K562 (cell line): ENCODE results near the gene WEE1. TPM values are rescaled to one million over a fixed set of nuclear protein-coding genes. Genes with fewer than 3 reads are reported as not detected.

Source experiments
- AFF1 ChIP-seq, 2 experiments: fragments of 450-650 bp; IDR thresholded peaks; 2 replicates each; pipeline ENCODE4 v1.6.1; 2018; ENCODE audit warnings: mild to moderate bottlenecking in 2 of 2, low read depth in 1 of 2; ENCODE audit not compliant: partially characterized antibody in 2 of 2
- ATF1 ChIP-seq, 2 experiments: fragments of 450-650 bp in 1 of 2; IDR thresholded peaks; 2 replicates each; pipeline ENCODE4 v1.6.1; 2016; ENCODE audit warnings: missing compliant biosample characterization in 1 of 2, missing genetic modification characterization in 1 of 2
- BRCA1 ChIP-seq, 2 experiments: fragments of 450-650 bp in 1 of 2; sonication (generic) in 1 of 2; formaldehyde crosslinking in 1 of 2; IDR thresholded peaks; 2 replicates each; pipeline versions ENCODE4 v1.5.0 to v1.6.1; 2017 to 2020; ENCODE audit warnings: mild to moderate bottlenecking in 1 of 2, missing genetic modification reagents in 1 of 2
- CBX3 ChIP-seq, 2 experiments: IDR thresholded peaks; 1 replicate in 1 of 2; 2 replicates in 1 of 2; pipeline ENCODE4 v1.6.1; 2012; ENCODE audit warnings: inconsistent platforms in 2 of 2, low read length in 2 of 2, borderline replicate concordance in 1 of 2, control low read depth in 1 of 2
- DIDO1 ChIP-seq: fragments of 450-650 bp; IDR thresholded peaks from 2 replicates; pipeline ENCODE4 v1.6.1; 2016; ENCODE audit warnings: low read depth, missing biosample characterization, missing genetic modification characterization
- E2F4 ChIP-seq: sonication (generic); formaldehyde crosslinking; IDR thresholded peaks from 2 replicates; pipeline ENCODE4 v1.8.0; 2022; ENCODE audit warnings: mild to moderate bottlenecking, low read depth, missing genetic modification reagents
- EP300 ChIP-seq: IDR thresholded peaks from 2 replicates; pipeline ENCODE4 v1.6.1; 2012; ENCODE audit warnings: low read length, improper control_type of control experiment
- JUNB ChIP-seq: fragments of 450-650 bp; formaldehyde crosslinking; conservative IDR thresholded peaks from 2 replicates; pipeline ENCODE4 v1.4.0; 2020; ENCODE audit warnings: mild to moderate bottlenecking
- NR3C1 ChIP-seq: sonication (generic); formaldehyde crosslinking; IDR thresholded peaks from 2 replicates; pipeline ENCODE4 v1.8.1; 2022; ENCODE audit warnings: missing genetic modification reagents
- POLR3G ChIP-seq: IDR thresholded peaks from 2 replicates; pipeline ENCODE4 v1.6.1; 2011; ENCODE audit not compliant: insufficient read length, insufficient replicate concordance; ENCODE audit errors: extremely low read depth
- TEAD2 ChIP-seq: fragments of 450-650 bp; IDR thresholded peaks from 2 replicates; pipeline ENCODE4 v1.6.1; 2016; ENCODE audit warnings: missing genetic modification characterization, control low read depth, missing compliant biosample characterization
- ZBTB11 ChIP-seq, 3 experiments: fragments of 200-800 bp in 1 of 3; fragments of 250-450 bp in 1 of 3; fragments of 450-650 bp in 1 of 3; sonication (Bioruptor Pico) in 1 of 3; sonication (Bioruptor generic) in 1 of 3; formaldehyde crosslinking in 1 of 3; IDR thresholded peaks; 2 replicates each; pipeline versions ENCODE4 v1.6.1 to v1.8.0; 2016 to 2022; ENCODE audit warnings: mild to moderate bottlenecking in 2 of 3, missing genetic modification characterization in 2 of 3, missing compliant biosample characterization in 1 of 3, moderate library complexity in 1 of 3
- ZBTB34 ChIP-seq: fragments of 250-450 bp; sonication (Bioruptor Pico); IDR thresholded peaks from 2 replicates; pipeline ENCODE4 v1.8.0; 2021; ENCODE audit warnings: mild to moderate bottlenecking, moderate library complexity
- ZNF184 ChIP-seq: sonication (generic); formaldehyde crosslinking; IDR thresholded peaks from 2 replicates; pipeline ENCODE4 v1.5.0; 2020; ENCODE audit warnings: missing genetic modification reagents
- ZNF589 ChIP-seq: fragments of 200-800 bp; sonication (Bioruptor generic); IDR thresholded peaks from 2 replicates; pipeline ENCODE4 v1.6.1; 2016; ENCODE audit warnings: low read depth, missing genetic modification characterization, missing compliant biosample characterization
- polyA plus RNA-seq, 8 experiments: library from polyadenylated mRNA; depleted of rRNA in 4 of 8; stranded (reverse) in 5 of 8; unstranded in 3 of 8; fragments of >200 nt; fragmentation: Nextera tagmentation in 2 of 8; fragmentation: Illumina TruSeq in 1 of 8; extraction: Ambion mirVana in 2 of 8; extraction: Trizol in 1 of 8; gene quantifications; 2 replicates each; pipeline versions ENCODE4 v1.2.1 to v1.2.3, GENCODE V29; 2011 to 2014; ENCODE audit warnings: inconsistent platforms in 1 of 8, missing spikeins in 1 of 8
- total RNA-seq, 7 experiments: library from RNA; depleted of rRNA in 6 of 7; stranded (reverse); fragments of >200 nt in 6 of 7; fragmentation: Illumina TruSeq in 2 of 7; extraction: Trizol in 2 of 7; gene quantifications; 2 replicates each; pipeline versions ENCODE4 v1.2.1 to v1.2.3, GENCODE V29; 2011 to 2021; ENCODE audit warnings: low replicate concordance in 1 of 7

Gene WEE1
- total and polyA plus RNA-seq, 9 of the 15 experiments (the other 6 are each of a cell fraction or from before 2014, with no cell fraction given): 21.9 to 99.0 (median 67.4) TPM

GRCh38 chr11:9574622-9575259, 1.3 kb downstream of the WEE1 start (continued):
- TF ChIP-seq NR3C1 (CRISPR knock-in tag) (no peak), ZBTB11 (CRISPR knock-in tag; IDR thresholded peaks at IDR 0.05) (no peak), JUNB (no peak), DIDO1 (tag) (no peak), ZBTB34 (no peak), ZNF589 (no peak), TEAD2 (peak; percentile 29; the same call in 1 of the 2 replicates), E2F4 (CRISPR knock-in tag) (no peak), POLR3G (no peak), ATF1 (CRISPR knock-in tag; IDR thresholded peaks at IDR 0.05) (no peak), ATF1 (tag; IDR thresholded peaks at IDR 0.05) (no peak), CBX3 (IDR thresholded peaks at IDR 0.05; ENCODE audit: borderline replicate concordance in 1 of 2, low read length in 2 of 2) (no peak), EP300 (no peak), AFF1 (IDR thresholded peaks at IDR 0.05; ENCODE audit: low read depth in 1 of 2, partially characterized antibody in 2 of 2) (no peak), BRCA1 (IDR thresholded peaks at IDR 0.05) (no peak), BRCA1 (CRISPR knock-in tag; IDR thresholded peaks at IDR 0.05) (0 out of 2 replicates have a peak, but pooled peaks have one; percentile 15), ZNF184 (CRISPR knock-in tag) (no peak)
